Measurements from ENCODE around the gene TMEM63A. TPM values are rescaled to one million over a fixed set of nuclear protein-coding genes. Genes with fewer than 3 reads are reported as not detected.

Gene TMEM63A
- polyA plus RNA-seq, 3 donors, result 35.7 to 43.0 (median 41.0) TPM

GRCh38 chr1:225868631-225869330 lies 13.4 kb downstream of the TMEM63A start:
- no peak for DNase-seq (ENCODE audit: low read depth in 3 of 3, low spot score in 2 of 3)

GRCh38 chr1:225866981-225867380 lies 15.2 kb downstream of the TMEM63A start:
- DNase-seq (ENCODE audit: low read depth in 3 of 3, low spot score in 2 of 3), result no peak

- DNase-seq (ENCODE audit: low read depth in 3 of 3, low spot score in 2 of 3), result no peak
Measured at GRCh38 chr1:225866061-225866837, 15.9 kb downstream of the TMEM63A start.

GRCh38 chr1:225865514-225865913 lies 16.7 kb downstream of the TMEM63A start:
- no peak for DNase-seq (ENCODE audit: low read depth in 3 of 3, low spot score in 2 of 3)

GRCh38 chr1:225863167-225863566 lies 19.0 kb downstream of the TMEM63A start:
- no peak for DNase-seq (ENCODE audit: low read depth in 3 of 3, low spot score in 2 of 3)

- no peak for DNase-seq (ENCODE audit: low read depth in 3 of 3, low spot score in 2 of 3)
Measured at GRCh38 chr1:225862581-225862950, 19.6 kb downstream of the TMEM63A start.

- DNase-seq (ENCODE audit: low read depth in 3 of 3, low spot score in 2 of 3), result no peak
Measured at GRCh38 chr1:225861834-225862580, 20.2 kb downstream of the TMEM63A start.

GRCh38 chr1:225860876-225861441 lies 21.2 kb downstream of the TMEM63A start:
- no peak for DNase-seq (ENCODE audit: low read depth in 3 of 3, low spot score in 2 of 3)

- no peak for DNase-seq (ENCODE audit: low read depth in 3 of 3, low spot score in 2 of 3)
Measured at GRCh38 chr1:225860107-225860506, 22.1 kb downstream of the TMEM63A start.

- no peak for DNase-seq (ENCODE audit: low read depth in 3 of 3, low spot score in 2 of 3)
Measured at GRCh38 chr1:225859151-225859550, 23.0 kb downstream of the TMEM63A start.

- no peak for DNase-seq (ENCODE audit: low read depth in 3 of 3, low spot score in 2 of 3)
Measured at GRCh38 chr1:225857256-225857655, 24.9 kb downstream of the TMEM63A start.

GRCh38 chr1:225855503-225856300 lies 26.5 kb downstream of the TMEM63A start:
- DNase-seq (ENCODE audit: low read depth in 3 of 3, low spot score in 2 of 3), result no peak

GRCh38 chr1:225853441-225853840 lies 28.7 kb downstream of the TMEM63A start:
- DNase-seq (ENCODE audit: low read depth in 3 of 3, low spot score in 2 of 3), result no peak

- no peak for DNase-seq (ENCODE audit: low read depth in 3 of 3, low spot score in 2 of 3)
Measured at GRCh38 chr1:225852413-225853124, 29.6 kb downstream of the TMEM63A start.

- DNase-seq (ENCODE audit: low read depth in 3 of 3, low spot score in 2 of 3), result no peak
Measured at GRCh38 chr1:225851805-225852204, 30.4 kb downstream of the TMEM63A start.

- no peak for DNase-seq (ENCODE audit: low read depth in 3 of 3, low spot score in 2 of 3)
Measured at GRCh38 chr1:225850370-225850769, 31.8 kb downstream of the TMEM63A start.

GRCh38 chr1:225849925-225850324 lies 32.3 kb downstream of the TMEM63A start:
- DNase-seq (ENCODE audit: low read depth in 3 of 3, low spot score in 2 of 3), result no peak

- DNase-seq (ENCODE audit: low read depth in 3 of 3, low spot score in 2 of 3), result no peak
Measured at GRCh38 chr1:225848030-225848955, 33.9 kb downstream of the TMEM63A start.

GRCh38 chr1:225847610-225848009 lies 34.6 kb downstream of the TMEM63A start:
- no peak for DNase-seq (ENCODE audit: low read depth in 3 of 3, low spot score in 2 of 3)
